ENCODE results near the gene RNF38.
A peak's percentile ranks its signal among the peaks of the same experiment; 100 is the strongest.
"Not testable (repeated sequence)": the region's sequence is repeated elsewhere in the genome, so short reads cannot be mapped to it uniquely, and the experiment has no call there.

The RNF38 gene

GRCh38 chr9:36402536-36402935, 2.5 kb upstream of the RNF38 start:
- DNase-seq (ENCODE audit: low read depth), result no peak

- no peak for DNase-seq (ENCODE audit: low read depth)
Measured at GRCh38 chr9:36401897-36402480, 1.9 kb upstream of the RNF38 start.

GRCh38 chr9:36401164-36401740, 1.2 kb upstream of the RNF38 start:
- no peak for DNase-seq (ENCODE audit: low read depth)

GRCh38 chr9:36400332-36401163, 479 bp upstream of the RNF38 start:
- peak; percentile 90 for DNase-seq (ENCODE audit: low read depth)

GRCh38 chr9:36398745-36399144, 1.3 kb downstream of the RNF38 start:
- no peak for DNase-seq (ENCODE audit: low read depth)

- no peak for DNase-seq (ENCODE audit: low read depth)
Measured at GRCh38 chr9:36396985-36397384, 3.1 kb downstream of the RNF38 start.

- DNase-seq (ENCODE audit: low read depth), result no peak
Measured at GRCh38 chr9:36392489-36392888, 7.6 kb downstream of the RNF38 start.

GRCh38 chr9:36389590-36389989, 10.5 kb downstream of the RNF38 start:
- no peak for DNase-seq (ENCODE audit: low read depth)

GRCh38 chr9:36386396-36386965, 13.6 kb downstream of the RNF38 start:
- DNase-seq (ENCODE audit: low read depth), result not testable (repeated sequence)

GRCh38 chr9:36382484-36382883, 17.6 kb downstream of the RNF38 start:
- DNase-seq (ENCODE audit: low read depth), result no peak

GRCh38 chr9:36364577-36364976, 35.5 kb downstream of the RNF38 start:
- no peak for DNase-seq (ENCODE audit: low read depth)

GRCh38 chr9:36363448-36363847, 36.6 kb downstream of the RNF38 start:
- DNase-seq (ENCODE audit: low read depth), result no peak

- no peak for DNase-seq (ENCODE audit: low read depth)
Measured at GRCh38 chr9:36358486-36358885, 41.6 kb downstream of the RNF38 start.

GRCh38 chr9:36357639-36358038, 42.4 kb downstream of the RNF38 start:
- DNase-seq (ENCODE audit: low read depth), result no peak

GRCh38 chr9:36346569-36346968, 53.5 kb downstream of the RNF38 start:
- no peak for DNase-seq (ENCODE audit: low read depth)

GRCh38 chr9:36345103-36345846, 54.8 kb downstream of the RNF38 start:
- no peak for DNase-seq (ENCODE audit: low read depth)

GRCh38 chr9:36341936-36342577, 58.0 kb downstream of the RNF38 start:
- no peak for DNase-seq (ENCODE audit: low read depth)

GRCh38 chr9:36337865-36338264, 62.2 kb downstream of the RNF38 start:
- no peak for DNase-seq (ENCODE audit: low read depth)

GRCh38 chr9:36337002-36337401, 63.1 kb downstream of the RNF38 start:
- no peak for DNase-seq (ENCODE audit: low read depth)

- no peak for DNase-seq (ENCODE audit: low read depth)
Measured at GRCh38 chr9:36336131-36336907, 63.8 kb downstream of the RNF38 start.

GRCh38 chr9:36332006-36332405, 68.1 kb downstream of the RNF38 start:
- DNase-seq (ENCODE audit: low read depth), result no peak
